ENCODE data around the gene BTG1.
A peak's percentile ranks its signal among the peaks of the same experiment; 100 is the strongest.
"Not testable (repeated sequence)": the region's sequence is repeated elsewhere in the genome, so short reads cannot be mapped to it uniquely, and the experiment has no call there.

BTG1 gene

DNA sequence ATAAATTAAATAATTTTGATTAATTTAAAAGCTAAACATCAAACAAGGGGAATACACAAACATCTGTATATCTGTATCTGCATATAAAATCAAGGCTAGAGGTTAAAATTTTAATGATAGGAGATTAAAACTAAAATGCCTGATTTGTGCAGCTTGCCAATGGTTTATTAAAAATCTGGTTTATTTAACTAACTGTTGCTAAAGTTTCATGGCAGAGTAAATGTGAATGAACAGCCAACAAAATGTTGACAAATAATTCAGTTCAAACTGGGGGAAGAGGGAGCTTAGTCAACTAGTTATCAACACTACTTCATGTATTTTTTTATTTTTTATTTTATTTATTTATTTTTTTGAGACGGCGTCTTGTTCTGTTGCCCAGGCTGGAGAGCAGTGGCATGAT is 43.0 kb downstream of the BTG1 start:
- no peak overlapping the region for H3K4me3 ChIP-seq (ENCODE audit: low read depth, low read length)
- no peak for TF ChIP-seq CTCF (IDR thresholded peaks at IDR 0.05; ENCODE audit: low read depth, low read length, missing control alignments)
- in situ Hi-C loops (cut with HindIII; ENCODE audit: low sequenced_read_pairs), result no loop called here
- DNase-seq (ENCODE audit: low read depth), result no peak

DNA sequence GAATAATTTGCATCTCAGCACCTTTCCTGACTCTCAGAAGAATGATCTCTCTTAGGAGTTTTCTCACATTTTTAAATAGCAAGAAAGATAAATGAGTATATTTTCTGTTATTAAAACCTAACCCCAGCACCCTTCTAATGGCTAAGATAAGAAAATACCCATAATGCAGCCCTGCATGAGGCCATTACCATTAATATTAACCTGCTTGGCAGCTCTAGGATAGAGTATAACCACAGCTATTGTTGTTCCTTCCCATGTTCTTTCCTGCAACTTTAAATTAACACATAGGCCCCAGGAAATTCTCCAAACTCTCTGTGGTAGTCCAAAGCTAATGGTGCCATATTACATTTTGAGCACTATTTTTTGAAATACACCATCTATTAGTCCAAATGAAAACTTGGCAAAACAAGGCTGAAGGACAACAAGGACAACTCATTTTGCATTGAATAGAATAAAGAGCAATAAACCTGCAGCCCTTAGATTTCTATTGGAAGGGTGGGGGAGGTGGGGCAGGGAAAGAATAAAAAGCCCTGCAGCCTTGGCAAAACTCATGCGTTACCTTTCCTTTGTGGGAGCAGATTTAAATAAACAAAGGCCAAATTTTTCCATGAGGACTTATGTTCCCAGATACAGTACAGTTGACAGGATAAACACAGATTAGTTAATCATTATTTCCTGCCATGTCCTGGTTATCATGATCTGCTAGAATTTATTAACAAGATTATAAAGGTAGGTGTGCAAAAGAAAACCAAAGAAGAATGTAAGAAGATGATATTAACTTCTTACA is 46.9 kb downstream of the BTG1 start:
- in situ Hi-C loops (cut with HindIII; ENCODE audit: low sequenced_read_pairs), result loop anchor here (5.0 kb wide), 1 partner anchor 151 kb away; no protein-coding TSS in a partner anchor
- no peak overlapping the region for H3K4me3 ChIP-seq (ENCODE audit: low read depth, low read length)
- TF ChIP-seq CTCF (IDR thresholded peaks at IDR 0.05; ENCODE audit: low read depth, low read length, missing control alignments), result no peak
- DNase-seq (ENCODE audit: low read depth), result no peak

DNA sequence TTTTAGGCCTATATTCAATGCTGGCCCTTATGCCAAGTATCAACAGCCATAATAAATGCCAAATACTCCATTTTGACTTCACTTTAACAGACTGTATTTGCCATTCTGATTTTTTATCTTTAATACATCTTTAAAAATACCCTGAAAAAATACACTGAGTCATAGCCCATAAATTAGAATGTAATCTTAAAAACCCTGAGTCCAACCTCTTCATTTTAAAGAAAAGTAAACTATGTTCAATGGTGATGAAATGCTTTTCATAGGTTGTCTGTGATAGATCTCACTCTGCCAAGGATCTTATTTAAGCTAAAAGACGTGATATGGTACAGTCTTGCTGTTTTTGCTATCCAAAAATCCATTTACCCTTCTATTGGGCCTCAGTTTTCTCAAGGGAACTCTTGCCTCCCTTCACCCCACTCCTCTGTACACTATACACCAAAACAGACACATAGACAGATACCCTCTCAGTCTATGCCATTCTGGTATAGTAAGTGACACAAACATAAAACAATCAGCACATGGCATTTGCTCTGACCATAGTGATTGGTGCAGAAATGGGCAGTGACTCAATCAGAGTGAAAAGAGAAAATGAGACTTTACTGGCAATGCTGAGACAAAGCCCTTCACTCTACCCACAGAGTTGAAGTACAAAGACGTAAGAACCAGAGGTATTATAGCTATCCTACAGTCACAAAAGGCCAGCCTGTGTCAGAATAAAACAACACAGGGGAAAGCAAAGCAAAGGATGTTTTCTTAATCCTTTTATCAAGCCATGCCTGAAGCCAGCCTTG is 49.1 kb downstream of the BTG1 start:
- no peak overlapping the region for H3K4me3 ChIP-seq (ENCODE audit: low read depth, low read length)
- in situ Hi-C loops (cut with HindIII; ENCODE audit: low sequenced_read_pairs), result loop anchor here (5.0 kb wide), 1 partner anchor 149 kb away; no protein-coding TSS in a partner anchor
- DNase-seq (ENCODE audit: low read depth), result no peak
- no peak for TF ChIP-seq CTCF (IDR thresholded peaks at IDR 0.05; ENCODE audit: low read depth, low read length, missing control alignments)

GRCh38 chr12:92094751-92095161 is 50.9 kb downstream of the BTG1 start:
- DNase-seq (ENCODE audit: low read depth), result no peak
- TF ChIP-seq CTCF (IDR thresholded peaks at IDR 0.05; ENCODE audit: low read depth, low read length, missing control alignments), result peak; percentile 12
- in situ Hi-C loops (cut with HindIII; ENCODE audit: low sequenced_read_pairs), result loop anchor here (5.0 kb wide), 1 partner anchor 147 kb away; no protein-coding TSS in a partner anchor
- H3K4me3 ChIP-seq (ENCODE audit: low read depth, low read length), result no peak overlapping the region

- H3K4me3 ChIP-seq (ENCODE audit: low read depth, low read length); in situ Hi-C loops (cut with HindIII; ENCODE audit: low sequenced_read_pairs); DNase-seq (ENCODE audit: low read depth): not testable (repeated sequence)
These were observed 51.3 kb downstream of the BTG1 start for GRCh38 chr12:92094301-92094700.
